Superior temporal gyrus (tissue), 1 donor: Measurements from ENCODE around the gene PARD6B.
A peak's percentile ranks its signal among the peaks of the same experiment; 100 is the strongest.
"Not testable (repeated sequence)": the region's sequence is repeated elsewhere in the genome, so short reads cannot be mapped to it uniquely, and the experiment has no call there.

Experiments used
- DNase-seq: peaks from one replicate; pipeline ENCODE4 v3.0.0-alpha.2; 2016; ENCODE audit errors: extremely low spot score

Gene PARD6B

GRCh38 chr20:50703651-50704438 is 27.5 kb upstream of the PARD6B start:
- not testable (repeated sequence) for DNase-seq

DNA sequence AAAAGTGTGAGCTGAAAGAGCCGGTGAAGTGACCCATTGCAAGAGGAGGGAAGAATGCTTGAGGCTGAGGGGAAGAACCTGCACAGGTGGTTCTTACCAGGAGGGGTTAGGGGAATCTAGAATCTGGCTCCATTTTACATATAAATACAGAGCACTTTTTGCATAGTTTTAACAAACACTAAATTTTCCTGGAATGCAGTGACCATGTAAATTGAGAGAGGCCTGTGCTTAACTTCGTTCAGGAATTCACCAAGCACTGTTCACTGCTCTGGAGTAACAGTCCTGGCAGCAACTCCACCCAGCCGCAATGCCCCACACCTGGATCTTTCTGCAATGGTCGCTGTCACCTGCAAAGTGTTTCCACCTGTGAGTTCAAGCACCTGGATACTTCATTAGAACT is 26.9 kb upstream of the PARD6B start:
- no peak for DNase-seq

DNA sequence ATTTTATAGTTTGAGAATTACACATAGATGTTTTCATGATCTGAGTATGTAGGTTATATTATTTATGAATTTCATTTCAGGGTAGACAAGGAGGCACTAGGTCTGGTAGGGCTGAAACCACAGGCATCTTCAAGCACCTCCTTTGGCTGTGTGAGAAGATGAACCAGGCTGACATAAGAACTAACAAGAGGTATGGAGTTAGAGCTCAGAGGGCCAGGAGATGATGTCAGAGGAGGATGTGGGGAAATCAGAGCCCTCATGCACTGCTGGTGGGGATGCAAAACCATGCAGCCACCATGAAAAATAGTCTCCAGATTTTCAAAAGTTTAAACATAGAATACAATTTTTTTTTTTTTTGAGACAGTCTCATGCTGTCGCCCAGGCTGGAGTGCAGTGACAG is 26.4 kb upstream of the PARD6B start:
- DNase-seq: no peak

DNA sequence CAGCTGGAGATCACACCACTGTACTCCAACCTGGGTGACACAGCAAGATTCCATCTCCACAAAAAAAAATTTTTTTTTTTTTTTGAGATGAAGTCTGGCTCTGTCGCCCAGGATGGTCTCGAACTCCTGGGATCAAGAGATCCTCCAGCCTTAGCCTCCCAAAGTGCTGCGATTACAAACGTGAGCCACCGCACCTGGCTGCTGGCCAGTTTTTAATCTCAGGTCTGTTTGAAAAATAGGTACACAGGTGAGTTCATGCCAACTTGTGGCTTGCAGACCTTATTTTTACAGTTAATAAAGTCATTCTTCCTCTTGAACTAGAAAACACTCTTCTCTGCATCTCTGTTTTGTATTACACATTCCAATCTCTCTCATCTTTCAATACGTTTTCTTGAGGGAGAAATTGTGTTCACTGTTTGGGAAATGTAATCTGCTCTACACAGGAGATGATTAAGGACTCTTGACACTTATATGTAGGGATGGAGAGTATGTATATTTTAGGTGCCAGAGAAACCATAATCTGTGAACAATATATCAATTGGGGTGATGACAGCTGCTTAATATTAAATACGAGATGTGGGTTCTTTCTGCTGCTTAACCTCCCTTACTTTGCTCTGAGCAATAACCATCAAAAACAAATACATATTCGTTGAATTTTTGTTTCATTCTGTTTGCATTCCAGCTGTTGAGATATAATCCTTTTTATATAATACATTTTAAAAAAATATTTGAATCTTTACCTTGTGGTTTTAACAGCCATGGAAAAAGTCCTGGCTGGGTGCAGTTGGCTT is 22.3 kb upstream of the PARD6B start:
- no peak for DNase-seq

DNA sequence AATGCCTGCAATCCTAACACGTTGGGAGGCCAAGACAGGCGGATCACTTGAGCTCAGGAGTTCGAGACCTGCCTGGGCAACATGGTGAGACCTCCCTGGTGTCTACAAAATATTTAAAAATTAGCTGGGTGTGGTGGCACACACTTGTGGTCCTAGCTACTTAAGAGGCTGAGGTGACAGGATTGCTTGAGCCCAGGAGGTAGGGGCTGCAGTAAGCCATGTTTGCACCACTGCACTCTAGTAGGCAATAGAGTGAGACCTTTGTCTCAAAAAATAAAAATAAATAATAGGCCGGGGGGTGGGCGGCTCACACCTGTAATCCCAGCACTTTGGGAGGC is 21.8 kb upstream of the PARD6B start:
- no peak for DNase-seq

DNA sequence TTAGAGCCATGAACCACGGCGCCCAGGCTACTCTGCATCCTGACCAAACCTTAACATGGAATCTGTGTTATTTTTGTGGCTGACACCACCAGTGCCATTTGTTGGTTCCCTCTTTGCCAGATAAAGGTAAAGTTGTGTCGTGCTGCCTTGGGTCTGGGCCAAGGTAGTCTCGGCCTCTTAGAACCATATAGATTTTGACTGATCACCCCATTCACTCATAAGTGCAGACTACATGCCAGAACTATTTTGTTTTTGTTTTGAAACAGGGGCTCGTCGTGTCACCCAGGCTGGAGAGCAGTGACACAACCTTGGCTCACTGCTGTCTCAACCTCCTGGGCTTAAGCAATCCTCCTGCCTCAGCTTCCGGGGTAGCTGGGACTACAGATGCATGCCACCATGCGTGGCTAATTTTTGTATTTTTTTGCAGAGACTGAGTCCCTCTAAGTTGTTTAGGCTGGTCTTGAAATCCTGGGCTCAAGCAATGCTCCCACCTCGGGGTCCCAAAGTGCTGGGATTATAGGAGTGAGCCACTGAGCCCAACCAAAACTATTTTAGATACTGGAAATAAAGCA is 20.8 kb upstream of the PARD6B start:
- no peak for DNase-seq

- DNase-seq: no peak
Measured at GRCh38 chr20:50711113-50711825, 20.1 kb upstream of the PARD6B start.

GRCh38 chr20:50712771-50713656 is 18.4 kb upstream of the PARD6B start:
- no peak for DNase-seq

DNA sequence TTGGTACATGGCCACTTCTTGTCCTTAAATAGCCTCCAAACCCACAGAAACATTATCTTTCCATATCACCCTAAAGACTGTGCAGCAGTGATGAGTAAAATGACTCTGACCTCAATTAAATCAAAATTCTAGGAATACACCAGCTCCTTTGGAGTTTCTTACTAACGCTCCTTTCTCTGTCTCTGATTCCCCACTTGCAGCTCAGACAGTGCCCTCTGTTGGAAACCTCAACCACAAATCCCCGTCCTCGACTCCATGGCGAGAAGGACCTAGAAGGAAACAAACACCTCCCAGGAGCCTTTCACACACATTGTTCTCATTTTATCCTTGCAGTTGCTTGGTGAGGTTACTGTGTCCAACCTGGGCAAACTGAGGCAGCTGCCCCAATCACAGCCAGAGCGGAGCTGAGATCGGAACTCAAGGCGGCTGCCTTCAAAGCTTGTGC is 17.7 kb upstream of the PARD6B start:
- DNase-seq: no peak

DNA sequence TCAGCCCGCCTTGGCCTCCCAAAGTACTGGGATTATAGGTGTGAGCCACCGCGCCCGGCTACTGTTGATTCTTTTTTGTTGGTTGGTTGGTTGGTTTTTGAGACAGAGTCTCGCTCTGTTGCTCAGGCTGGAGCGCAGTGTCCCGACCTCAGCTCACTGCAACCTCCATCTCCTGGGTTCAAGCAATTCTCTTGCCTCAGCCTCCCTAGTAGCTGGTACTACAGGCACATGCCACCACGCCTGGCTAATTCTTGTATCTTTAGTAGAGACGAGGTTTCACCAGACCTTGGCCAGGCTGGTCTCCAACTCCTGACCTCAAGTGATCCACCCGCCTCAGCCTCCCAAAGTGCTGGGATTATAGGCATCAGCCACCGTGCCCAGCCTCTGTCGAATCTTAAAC is 17.0 kb upstream of the PARD6B start:
- not testable (repeated sequence) for DNase-seq

DNA sequence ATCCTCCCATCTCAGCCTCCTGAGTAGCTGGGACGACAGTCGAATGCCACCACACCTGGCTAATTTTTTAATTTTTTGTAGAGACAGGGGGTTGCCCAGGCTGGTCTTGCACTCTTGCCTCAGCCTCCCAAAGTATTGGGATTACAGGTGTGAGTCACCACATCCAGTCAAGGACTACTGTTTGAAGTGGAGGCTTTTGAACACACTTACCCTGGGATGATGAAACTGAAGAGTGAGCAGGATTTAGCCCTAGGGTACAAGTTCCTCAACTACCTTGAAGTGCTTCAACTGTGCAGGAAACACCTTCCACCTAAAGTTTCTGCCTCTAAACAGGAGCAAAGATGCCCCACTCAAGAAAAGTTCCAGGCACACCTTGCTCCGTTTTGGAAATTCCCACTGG is 15.7 kb upstream of the PARD6B start:
- DNase-seq: no peak

DNA sequence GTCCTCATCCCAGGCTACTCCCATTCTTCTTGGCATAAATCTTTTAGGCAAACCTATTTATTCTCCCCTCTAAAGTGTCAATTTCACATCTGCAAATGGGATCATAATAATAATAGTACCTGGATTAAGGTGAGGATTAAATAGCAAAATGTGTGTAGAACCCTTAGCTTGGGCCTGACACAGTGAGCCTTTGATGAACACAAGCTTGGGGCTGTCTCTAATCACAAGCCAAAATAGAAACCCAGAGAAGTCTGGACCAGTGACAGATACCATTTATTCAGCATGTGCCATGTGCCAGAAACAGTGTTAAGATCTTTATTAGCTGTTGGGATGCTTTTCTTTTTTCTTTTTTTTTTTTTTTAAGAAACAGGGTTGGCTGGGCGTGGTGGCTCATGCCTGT is 14.9 kb upstream of the PARD6B start:
- no peak for DNase-seq

DNA sequence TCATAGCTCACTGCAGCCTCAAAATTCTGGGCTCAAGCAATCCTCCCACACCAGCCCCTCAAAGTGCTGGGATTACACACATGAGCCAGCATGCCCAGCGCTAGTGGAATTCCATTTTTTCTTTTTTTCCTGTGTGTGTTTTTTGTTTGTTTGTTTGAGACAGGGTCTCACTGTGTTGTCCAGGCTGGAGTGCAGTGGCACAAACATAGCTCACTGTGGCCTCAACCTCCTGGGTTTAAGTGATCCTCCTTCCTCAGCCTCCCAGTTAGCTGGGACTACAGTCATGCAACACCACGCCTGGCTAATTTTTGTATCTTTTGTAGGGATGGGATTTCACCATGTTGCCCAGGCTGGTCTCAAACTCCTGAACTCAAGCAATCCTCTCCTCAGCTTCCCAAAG is 14.1 kb upstream of the PARD6B start:
- DNase-seq: no peak

- peak; percentile 18 for DNase-seq
Measured at GRCh38 chr20:50717974-50718761, 13.2 kb upstream of the PARD6B start.

GRCh38 chr20:50719328-50719727 is 12.1 kb upstream of the PARD6B start:
- DNase-seq: no peak

DNA sequence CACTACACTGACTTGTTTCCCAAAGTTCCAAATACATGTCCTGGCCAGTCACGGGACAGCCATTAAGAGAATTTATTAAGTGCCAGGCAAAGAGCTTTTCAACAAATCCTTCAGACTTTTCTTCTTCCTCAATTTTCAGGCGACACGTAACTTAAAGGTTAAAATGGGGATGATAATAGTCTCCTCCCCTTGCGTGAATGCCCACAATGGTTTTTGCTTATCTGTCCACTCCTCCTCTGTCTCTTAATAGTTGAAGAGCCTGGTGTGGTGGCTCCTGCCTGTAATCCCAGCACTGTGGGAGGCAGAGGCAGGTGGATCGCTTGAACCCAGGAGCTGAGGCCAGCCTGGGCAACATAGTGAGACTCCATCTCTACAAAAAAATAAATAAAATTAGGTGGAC is 11.4 kb upstream of the PARD6B start:
- DNase-seq: no peak

- no peak for DNase-seq
Measured at GRCh38 chr20:50720582-50720981, 10.8 kb upstream of the PARD6B start.

DNA sequence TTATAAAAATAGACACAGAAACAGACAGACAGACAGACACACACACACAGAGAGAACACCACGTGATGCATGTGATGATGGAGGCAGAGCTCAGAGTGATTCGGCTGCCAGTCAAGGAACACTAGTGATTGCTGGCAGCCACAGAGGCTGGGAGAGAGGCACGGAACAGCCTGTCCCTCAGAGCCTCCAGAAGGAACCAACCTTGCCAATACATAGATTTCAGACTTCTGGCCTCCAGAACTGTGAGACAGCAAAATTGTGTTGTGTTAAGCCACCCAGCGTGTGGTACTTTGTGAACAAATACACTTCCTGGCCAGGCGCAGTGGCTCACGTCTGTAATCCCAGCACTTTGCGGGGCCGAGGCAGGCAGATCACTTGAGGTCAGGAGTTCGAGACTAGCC is 9.5 kb upstream of the PARD6B start:
- no peak for DNase-seq

- no peak for DNase-seq
Measured at GRCh38 chr20:50722424-50723155, 8.8 kb upstream of the PARD6B start.

DNA sequence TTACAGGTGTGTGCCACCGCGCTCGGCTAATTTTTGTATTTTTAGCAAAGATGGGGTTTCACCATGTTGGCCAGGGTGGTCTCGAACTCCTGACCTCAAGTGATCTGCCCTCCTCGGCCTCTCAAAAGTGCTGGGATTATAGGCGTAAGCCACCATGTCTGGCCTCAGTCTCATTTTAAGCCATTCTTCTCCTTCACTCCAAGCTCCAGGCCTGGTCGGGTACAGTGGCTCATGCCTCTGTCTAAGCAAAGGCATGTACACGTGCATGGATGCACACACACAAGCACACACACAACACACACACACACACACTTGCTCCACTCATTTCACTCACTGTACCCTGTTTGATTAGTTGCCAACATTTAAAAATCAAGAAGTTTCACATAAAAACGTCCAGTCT is 7.7 kb upstream of the PARD6B start:
- DNase-seq: no peak
